IMR-90 (cell line): ENCODE measurements around the gene FBN3. TPM values are rescaled to one million over a fixed set of nuclear protein-coding genes. Genes with fewer than 3 reads are reported as not detected.

Experiments used
- ATAC-seq: fragments of 200-7000 bp; cut with Tn5 transposase; 2 replicates; pipeline ENCODE4 v1.9.1; 2020; ENCODE audit warnings: low read depth, mild to moderate bottlenecking, moderate library complexity
- BruUV-seq: library from RNA; stranded (reverse); fragments of 400-500 nt; replicated peaks from 2 replicates; lab custom pipeline; 2021; lab: Mats Ljungman, UMichigan
- CTCF ChIA-PET: fragments of 300-600 bp; formaldehyde crosslinking; extraction: SDS; loops from one replicate; lab custom pipeline; 2021; ENCODE audit warnings: antibody characterized with exemption; lab: Yijun Ruan, JAX
- POLR2A ChIA-PET: fragments of 300-600 bp; sonication (Branson Sonifier 250); formaldehyde crosslinking; loops from one replicate; lab custom pipeline; 2022; ENCODE audit warnings: antibody characterized with exemption; ENCODE audit not compliant: unreplicated experiment; lab: Charles Lee
- DNase-seq: peaks from one replicate; pipeline ENCODE4 v3.0.0; 2013
- H2AFZ ChIP-seq: replicated peaks from 2 replicates; pipeline ENCODE3; 2013; ENCODE audit warnings: low read length, mild to moderate bottlenecking; ENCODE audit not compliant: poor library complexity
- H2AK5ac ChIP-seq: 2 replicates; pipeline ENCODE4 v1.6.1; 2013; ENCODE audit warnings: low read depth, low read length, inconsistent platforms
- H2AK9ac ChIP-seq: replicated peaks from 2 replicates; pipeline ENCODE3; 2013; ENCODE audit warnings: mild to moderate bottlenecking, low read depth, low read length, moderate library complexity; ENCODE audit not compliant: poor library complexity
- H2BK120ac ChIP-seq: 2 replicates; pipeline ENCODE4 v1.6.1; 2013; ENCODE audit warnings: low read depth, low read length, inconsistent platforms
- H2BK15ac ChIP-seq: 3 replicates; pipeline ENCODE4 v1.6.1; 2013; ENCODE audit warnings: low read depth, low read length, inconsistent platforms
- H2BK20ac ChIP-seq: 2 replicates; pipeline ENCODE4 v1.6.1; 2013; ENCODE audit warnings: low read depth, mild to moderate bottlenecking, inconsistent platforms, low read length, moderate library complexity
- H2BK5ac ChIP-seq: 2 replicates; pipeline ENCODE4 v1.6.1; 2013; ENCODE audit warnings: mild to moderate bottlenecking, low read depth, low read length, inconsistent platforms; ENCODE audit not compliant: poor library complexity, severe bottlenecking
- H3K14ac ChIP-seq: replicated peaks from 2 replicates; pipeline ENCODE4 v1.6.1; 2013; ENCODE audit warnings: low read depth, low read length, inconsistent platforms
- H3K18ac ChIP-seq: 2 replicates; pipeline ENCODE4 v1.6.1; 2013; ENCODE audit warnings: low read depth, low read length, control low read depth
- H3K23ac ChIP-seq: 2 replicates; pipeline ENCODE4 v1.6.1; 2013; ENCODE audit warnings: low read depth, low read length, inconsistent platforms
- H3K27ac ChIP-seq: 2 replicates; pipeline ENCODE4 v1.5.1; 2013; ENCODE audit warnings: mild to moderate bottlenecking, control low read depth, low read length; ENCODE audit not compliant: insufficient read depth
- H3K27me3 ChIP-seq: 2 replicates; pipeline ENCODE4 v1.6.1; 2013; ENCODE audit warnings: low read length; ENCODE audit not compliant: control insufficient read depth, insufficient read depth
- H3K36me3 ChIP-seq: 2 replicates; pipeline ENCODE4 v1.6.1; 2013; ENCODE audit warnings: low read length, mixed read lengths; ENCODE audit not compliant: control insufficient read depth, insufficient read depth
- H3K4ac ChIP-seq: 2 replicates; pipeline ENCODE4 v1.6.1; 2013; ENCODE audit warnings: low read depth, low read length, inconsistent platforms
- H3K4me1 ChIP-seq: 2 replicates; pipeline ENCODE4 v1.6.1; 2013; ENCODE audit warnings: low read length, mixed read lengths; ENCODE audit not compliant: control insufficient read depth, insufficient read depth
- H3K4me2 ChIP-seq: 2 replicates; pipeline ENCODE4 v1.6.1; 2013; ENCODE audit warnings: low read depth, mild to moderate bottlenecking, control low read depth, low read length, moderate library complexity
- H3K4me3 ChIP-seq: 2 replicates; pipeline ENCODE4 v1.5.1; 2013; ENCODE audit warnings: low read depth, mild to moderate bottlenecking, control low read depth, low read length, moderate library complexity; ENCODE audit not compliant: insufficient read depth
- H3K56ac ChIP-seq: 2 replicates; pipeline ENCODE4 v1.6.1; 2013; ENCODE audit warnings: low read length, inconsistent platforms; ENCODE audit not compliant: insufficient read depth; ENCODE audit errors: extremely low read depth
- H3K79me1 ChIP-seq, 2 experiments: 2 replicates each; pipeline ENCODE4 v1.6.1; 2013; ENCODE audit warnings: low read length in 2 of 2, inconsistent platforms in 1 of 2, low read depth in 1 of 2
- H3K9ac ChIP-seq: 2 replicates; pipeline ENCODE4 v1.6.1; 2013; ENCODE audit warnings: low read depth, low read length, control low read depth
- H3K9me1 ChIP-seq: 2 replicates; pipeline ENCODE4 v1.6.1; 2013; ENCODE audit warnings: low read length, inconsistent platforms; ENCODE audit not compliant: insufficient read depth
- H3K9me3 ChIP-seq: 2 replicates; pipeline ENCODE4 v1.6.1; 2013; ENCODE audit warnings: low read length; ENCODE audit not compliant: control insufficient read depth, insufficient read depth
- H4K20me1 ChIP-seq: 2 replicates; pipeline ENCODE4 v1.6.1; 2013; ENCODE audit warnings: low read length, inconsistent platforms; ENCODE audit not compliant: insufficient read depth
- H4K5ac ChIP-seq: 2 replicates; pipeline ENCODE4 v1.6.1; 2013; ENCODE audit warnings: mild to moderate bottlenecking, low read depth, low read length, control low read depth
- H4K8ac ChIP-seq, 2 experiments: 2 replicates each; pipeline ENCODE4 v1.6.1; 2013; ENCODE audit warnings: low read depth in 2 of 2, low read length in 2 of 2, control low read depth in 1 of 2, inconsistent platforms in 1 of 2
- H4K91ac ChIP-seq: 2 replicates; pipeline ENCODE4 v1.6.1; 2013; ENCODE audit warnings: low read depth, low read length, inconsistent platforms; ENCODE audit not compliant: insufficient read depth
- MAZ ChIP-seq: IDR thresholded peaks from 2 replicates; pipeline ENCODE4 v1.6.1; 2012; ENCODE audit warnings: low read depth, mild to moderate bottlenecking, low read length, improper control_type of control experiment, moderate library complexity, borderline replicate concordance
- POLR2A ChIP-seq: IDR thresholded peaks from 2 replicates; pipeline ENCODE4 v1.6.1; 2012; ENCODE audit warnings: mild to moderate bottlenecking, low read depth, low read length
- RFX5 ChIP-seq: IDR thresholded peaks from 2 replicates; pipeline ENCODE4 v1.8.0; 2012; ENCODE audit warnings: low read depth, mild to moderate bottlenecking, low read length, moderate library complexity
- WGBS, 2 experiments: methylation state at CpG; one replicate each; pipeline versions ENCODE4 v1.1.5 to v1.1.7; 2013; ENCODE audit warnings: missing lambda C conversion rate in 2 of 2; ENCODE audit not compliant: insufficient read length in 1 of 2; ENCODE audit errors: extremely low coverage in 2 of 2; 5-methylcytosine and 5-hydroxymethylcytosine counted together
- dilution Hi-C: fragments of 300-500 bp; cut with HindIII; formaldehyde crosslinking; loops from one replicate; pipeline ENCODE4 v1.14.3; 2018; ENCODE audit warnings: low sequenced_read_pairs; ENCODE audit not compliant: unreplicated experiment
- in situ Hi-C: fragments of 300-500 bp; cut with MboI; formaldehyde crosslinking; loops from 3 replicates; pipeline ENCODE4 v1.14.3; 2019; ENCODE audit warnings: low sequenced_read_pairs, inconsistent platforms, mixed read lengths
- intact Hi-C: fragments of 100-400 bp; cut with micrococcal nuclease; formaldehyde crosslinking; loops from 2 replicates; pipeline ENCODE4 v1.10.0; 2022
- polyA plus RNA-seq, 3 experiments: library from polyadenylated mRNA; depleted of rRNA; stranded (reverse); fragments of >200 nt; gene quantifications; 2 replicates each; pipeline ENCODE4 v1.2.3, GENCODE V29; 2012; ENCODE audit warnings: low replicate concordance in 1 of 3
- total RNA-seq: library from RNA; depleted of rRNA; stranded (reverse); fragments of >200 nt; gene quantifications from 2 replicates; pipeline ENCODE4 v1.2.3, GENCODE V29; 2012

Gene FBN3
- total and polyA plus RNA-seq, 2 of the 4 experiments (the other 2 are of a cell fraction): not detected

DNA sequence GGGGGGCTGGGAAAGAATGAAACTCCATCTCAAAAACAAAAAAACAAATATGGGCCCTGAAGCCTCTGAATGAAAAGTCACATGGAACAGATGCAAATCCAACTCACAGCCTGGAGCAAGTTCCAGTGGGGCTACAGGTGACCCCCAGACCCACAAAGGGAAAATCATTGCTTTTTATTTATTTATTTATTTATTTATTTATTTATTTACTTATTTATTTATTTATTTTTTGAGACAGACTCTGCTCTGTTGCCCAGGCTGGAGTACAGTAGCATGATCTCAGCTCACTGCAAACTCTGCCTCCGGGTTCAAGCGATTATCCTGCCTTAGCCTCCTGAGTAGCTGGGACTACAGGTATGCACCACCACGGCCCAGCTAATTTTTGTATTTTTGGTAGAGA lies 110.2 kb downstream of the FBN3 start:
- Histone ChIP-seq H3K4ac (no peak overlapping the region), H3K9me1 (no peaks in the 10 kb centered on the region), H4K8ac (no peak overlapping the region), H4K5ac (no peak overlapping the region), H3K4me3 (no peak overlapping the region), H3K9me3 (no peaks in the 10 kb centered on the region), H3K27me3 (peaks cover 12% of the 10 kb centered on the region; the same call in 1 of the 2 replicates), H4K91ac (no peak overlapping the region), H2AK9ac (no peak overlapping the region), H2AFZ (no peak overlapping the region), H3K36me3 (no peaks in the 10 kb centered on the region), H3K23ac (no peak overlapping the region), H2BK120ac (no peak overlapping the region), H3K56ac (no peak overlapping the region), H3K4me1 (no peaks in the 10 kb centered on the region), H4K20me1 (no peaks in the 10 kb centered on the region), H2AK5ac (no peak overlapping the region), H2BK5ac (no peak overlapping the region), H2BK15ac (no peak overlapping the region), H3K18ac (no peak overlapping the region), H3K4me2 (no peak overlapping the region), H3K27ac (no peak overlapping the region), H3K14ac (no peak overlapping the region), H3K9ac (no peak overlapping the region), H2BK20ac (no peak overlapping the region), H3K79me1 (no peaks in the 10 kb centered on the region)
- 100% methylated on average over 2 of the region's 3 CpGs; no CpG with 5 or more reads in 1 of the 2 experiments for WGBS, 2 experiments
- intact Hi-C loops: no loop called here
- ATAC-seq (no peak), DNase-seq (no peak)
- in situ Hi-C loops: no loop called here
- POLR2A ChIA-PET: no interaction called here
- dilution Hi-C loops: no loop called here
- BruUV-seq: no TSS peak
- CTCF ChIA-PET: no interaction called here
- TF ChIP-seq RFX5: no peak
- TF ChIP-seq MAZ: no peak
- TF ChIP-seq POLR2A: no peak
